ENCODE measurements around the gene ZMIZ1.

ZMIZ1 gene

DNA sequence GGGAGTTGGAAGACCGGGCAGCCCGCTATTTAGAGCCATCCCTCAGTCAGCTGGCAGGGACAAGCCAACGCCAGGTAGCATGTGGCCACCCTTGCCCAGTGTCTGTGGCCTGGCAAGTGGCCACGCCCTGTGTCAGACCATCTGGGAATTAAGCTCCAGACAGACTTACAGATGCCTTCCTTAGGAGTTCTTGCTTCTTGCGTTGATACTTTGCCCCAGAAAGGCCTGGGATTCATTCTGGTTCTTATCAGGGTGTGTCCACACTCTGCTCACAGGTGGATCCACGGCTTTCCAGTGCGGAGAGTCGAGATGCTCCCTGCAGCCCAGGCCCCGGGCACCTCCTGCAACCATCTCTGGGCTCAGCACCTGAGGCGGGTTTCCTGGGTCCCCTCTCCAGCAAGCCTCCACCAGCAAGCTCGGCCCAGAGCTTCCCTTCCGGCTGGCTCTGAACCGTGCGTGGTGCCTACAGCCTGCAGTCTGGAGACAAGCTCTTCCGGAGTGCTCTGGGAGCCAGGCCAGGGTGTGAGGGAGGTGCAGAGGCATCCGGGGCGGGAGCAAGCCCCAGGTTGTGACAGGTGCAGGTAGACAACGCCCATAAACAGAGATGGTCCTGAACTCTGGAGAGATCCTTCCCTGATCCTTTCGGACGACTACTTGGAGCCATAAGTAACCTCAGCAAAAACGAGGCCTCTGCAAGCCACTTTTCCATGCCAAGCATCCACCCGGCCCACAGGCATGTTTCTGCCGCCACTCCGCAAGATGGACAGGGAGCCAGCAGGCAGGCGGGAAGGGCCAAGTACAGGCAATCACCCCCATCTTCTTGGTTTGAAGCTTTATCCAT lies 246.2 kb downstream of the ZMIZ1 start:
- DNase-seq = no peak

GRCh38 chr10:79315602-79315920 lies 246.8 kb downstream of the ZMIZ1 start:
- DNase-seq = no peak

- DNase-seq = peak in 1 of 5 donors; percentile 74
Observed at GRCh38 chr10:79316671-79317431, 248.1 kb downstream of the ZMIZ1 start.

DNA sequence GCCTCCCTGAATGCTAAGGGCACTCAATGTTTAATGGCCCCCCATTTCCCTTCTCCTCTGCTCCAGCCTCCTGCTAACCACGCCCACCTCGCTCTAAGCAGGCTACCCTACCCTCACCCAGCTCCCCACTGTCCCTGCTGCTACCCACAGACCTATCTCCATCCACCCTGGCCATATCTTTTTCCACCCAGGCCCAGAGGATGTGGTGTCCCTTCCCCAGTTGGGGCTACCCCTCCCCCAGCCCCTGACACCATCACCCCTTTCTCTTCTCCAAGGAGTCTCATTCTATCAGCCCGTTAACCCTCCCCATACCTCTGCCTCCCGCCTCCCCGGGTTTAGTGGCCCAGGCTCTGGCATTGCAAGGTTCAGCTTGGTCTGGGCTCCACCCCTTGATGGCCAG lies 249.6 kb downstream of the ZMIZ1 start:
- DNase-seq = peak in 1 of 5 donors; percentile 44

GRCh38 chr10:79319115-79319771 lies 250.5 kb downstream of the ZMIZ1 start:
- DNase-seq = no peak

DNA sequence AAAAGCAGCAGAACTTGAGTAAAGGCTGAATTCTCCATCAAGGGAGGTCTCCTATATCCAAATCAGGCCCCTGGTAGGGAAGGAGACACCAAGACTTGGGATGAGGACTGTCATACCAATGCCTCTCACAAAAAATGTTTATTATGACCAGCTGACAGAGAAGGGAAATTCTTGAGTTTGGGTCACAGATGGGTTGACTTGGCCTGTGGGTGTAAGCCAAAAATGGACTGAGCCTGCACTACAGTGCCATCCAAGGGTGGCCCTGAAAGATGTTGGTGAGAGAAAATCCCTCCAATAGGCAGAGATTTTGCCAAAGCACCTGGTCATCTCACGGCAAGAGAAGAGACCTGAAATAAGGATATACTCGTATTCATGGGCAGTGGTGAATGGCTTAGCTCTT lies 251.6 kb downstream of the ZMIZ1 start:
- no peak for DNase-seq

- peak in 1 of 5 donors; percentile 67 for DNase-seq
Observed at GRCh38 chr10:79320820-79321493, 252.2 kb downstream of the ZMIZ1 start.

- no peak for DNase-seq
Observed at GRCh38 chr10:79321494-79321882, 252.7 kb downstream of the ZMIZ1 start.

DNA sequence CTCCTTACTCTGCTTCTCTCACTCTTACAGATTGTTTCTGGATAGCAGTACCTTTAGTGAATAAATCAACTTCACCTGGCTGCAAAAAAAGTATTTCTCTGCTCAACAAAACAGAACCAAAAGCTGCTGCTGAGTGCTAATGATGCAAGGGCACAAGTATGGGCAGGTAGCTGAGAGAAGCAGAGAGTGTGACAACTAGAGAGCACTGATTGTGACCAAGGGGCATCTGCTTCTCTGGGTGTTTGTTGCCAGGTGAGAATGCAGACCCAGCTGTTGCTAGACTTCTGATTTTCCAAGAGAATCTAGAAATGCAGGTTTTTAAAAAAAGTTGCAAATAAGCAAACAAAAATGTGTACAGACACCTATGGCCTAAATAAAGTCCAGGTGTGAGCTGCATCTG lies 253.2 kb downstream of the ZMIZ1 start:
- peak in 1 of 5 donors; percentile 44 for DNase-seq

GRCh38 chr10:79322616-79323543 lies 254.1 kb downstream of the ZMIZ1 start:
- peak; percentile 40 to 93 (median 68) for DNase-seq

GRCh38 chr10:79323602-79324001 lies 254.8 kb downstream of the ZMIZ1 start:
- no peak for DNase-seq

- no peak for DNase-seq
Observed at GRCh38 chr10:79324032-79324695, 255.4 kb downstream of the ZMIZ1 start.

DNA sequence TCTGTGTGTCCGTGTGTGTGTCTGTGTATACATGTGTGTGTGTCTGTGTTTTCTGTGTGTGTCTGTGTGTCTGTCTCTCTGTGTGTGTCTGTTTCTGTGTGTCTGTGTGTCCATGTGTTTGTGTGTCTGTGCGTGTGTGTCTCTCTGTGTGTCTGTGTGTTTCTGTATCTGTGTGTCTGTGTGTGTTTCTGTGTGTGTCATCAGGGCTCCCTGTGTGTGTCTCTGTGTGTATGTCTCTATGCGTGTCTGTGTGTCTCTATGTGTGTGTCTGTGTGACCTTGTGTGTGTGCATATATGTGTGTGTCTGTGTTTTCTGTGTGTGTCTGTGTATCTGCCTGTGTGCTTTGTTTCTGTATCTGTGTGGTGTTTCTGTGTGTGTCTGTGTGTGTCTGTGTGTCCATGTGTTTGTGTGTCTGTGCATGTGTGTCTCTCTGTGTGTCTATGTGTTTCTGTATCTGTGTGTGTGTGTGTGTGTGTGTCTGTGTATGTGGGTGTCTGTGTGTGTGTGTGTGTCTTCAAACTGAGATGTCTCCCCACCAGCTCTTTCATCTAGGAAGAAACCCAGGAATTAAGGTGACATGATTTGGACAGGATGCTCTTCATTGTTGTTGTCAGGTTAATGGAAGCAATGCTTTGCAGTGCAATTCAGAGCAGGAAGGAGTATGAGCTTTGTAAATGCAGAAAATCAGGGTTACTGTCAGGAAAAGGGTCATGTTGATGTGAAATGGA lies 257.8 kb downstream of the ZMIZ1 start:
- DNase-seq = no peak

DNA sequence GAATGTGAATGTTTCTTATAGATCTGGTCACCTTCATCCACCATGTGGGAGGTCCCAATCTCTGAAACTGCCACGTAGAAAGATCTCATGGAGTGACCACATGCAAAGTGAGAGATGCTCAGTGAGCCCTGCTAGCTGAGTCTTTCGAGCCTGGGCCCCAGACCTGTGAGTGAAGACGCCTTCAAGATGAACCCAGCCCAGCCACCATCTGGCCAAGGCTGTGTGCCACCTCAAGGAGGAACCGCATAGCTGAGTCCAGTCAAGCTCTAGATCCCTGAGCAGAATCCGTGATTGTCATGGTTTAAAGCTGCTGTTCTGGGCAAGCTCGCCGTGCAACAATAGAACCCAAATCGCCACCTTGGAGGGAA lies 258.3 kb downstream of the ZMIZ1 start:
- no peak for DNase-seq

- no peak for DNase-seq
Observed at GRCh38 chr10:79328147-79328701, 259.5 kb downstream of the ZMIZ1 start.

- DNase-seq = no peak
Observed at GRCh38 chr10:79328737-79329504, 260.2 kb downstream of the ZMIZ1 start.

DNA sequence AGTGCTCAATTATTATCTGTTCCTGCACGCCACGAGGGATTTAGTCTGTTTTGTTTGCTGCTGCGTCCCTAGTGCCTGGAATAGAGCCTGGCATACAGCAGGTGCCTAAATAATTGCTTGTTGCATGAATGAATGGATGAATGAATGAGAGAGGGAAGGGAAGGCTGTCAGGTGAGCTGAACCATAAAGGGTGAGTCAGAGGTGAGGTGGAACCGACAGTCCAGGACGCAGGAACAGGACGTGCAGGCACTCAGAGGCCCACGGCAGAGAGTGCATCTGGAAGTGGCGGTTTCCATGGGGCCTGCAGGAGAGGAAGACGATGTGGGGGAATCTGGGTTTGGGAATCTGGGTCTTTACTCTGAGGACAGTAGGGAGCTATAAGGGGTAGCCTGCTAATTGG lies 260.8 kb downstream of the ZMIZ1 start:
- no peak for DNase-seq

DNA sequence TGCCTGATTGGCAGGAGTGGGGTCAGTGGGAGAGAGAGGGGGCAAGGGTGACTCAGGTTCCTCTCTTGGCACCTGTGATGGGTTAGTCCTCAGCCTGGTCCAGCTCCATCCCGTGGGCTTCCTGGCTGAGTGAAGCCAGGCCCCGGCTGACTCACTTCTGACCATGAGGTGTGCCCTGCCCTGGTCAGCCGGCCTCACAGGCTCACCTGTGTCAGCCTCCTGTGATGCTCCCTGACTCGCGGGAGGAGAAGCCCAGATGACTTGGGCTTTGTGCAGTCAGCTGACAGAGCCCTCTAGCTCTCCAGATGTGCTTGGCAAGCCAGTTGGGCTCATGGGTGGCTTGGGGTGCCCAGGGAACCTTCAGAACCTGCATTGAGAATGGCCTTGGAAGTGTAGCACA lies 262.5 kb downstream of the ZMIZ1 start:
- DNase-seq = no peak

- peak; percentile 43 to 94 (median 57) for DNase-seq
Observed at GRCh38 chr10:79331709-79332108, 262.9 kb downstream of the ZMIZ1 start.

Measured in T-helper 1 cell (primary cell).